ENCODE measurements around the gene STMND1. TPM values are rescaled to one million over a fixed set of nuclear protein-coding genes. Genes with fewer than 3 reads are reported as not detected.

The STMND1 gene
- total RNA-seq, 1 experiment from 2014 or later: not detected

DNA sequence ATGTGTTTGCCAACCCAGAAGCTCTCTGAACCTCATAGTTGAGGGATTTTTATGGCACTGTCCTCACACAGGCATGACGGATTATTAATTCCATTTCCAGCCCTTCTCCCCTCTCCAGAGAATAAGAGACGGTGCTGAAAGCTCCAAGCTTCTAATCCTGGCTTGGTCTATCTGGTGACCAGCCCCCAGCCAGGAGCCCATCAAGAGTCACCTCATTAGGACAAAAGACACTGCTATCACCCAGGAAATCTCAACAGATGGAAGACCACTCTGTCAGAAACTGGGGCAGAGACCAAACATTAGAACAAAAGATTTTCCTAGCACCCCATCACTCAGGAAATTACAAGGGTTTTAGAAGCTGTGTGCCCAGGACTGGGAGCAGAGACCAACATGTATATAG, 48.2 kb downstream of the STMND1 start:
- no peak for ATAC-seq
- Mint-ChIP-seq H3K36me3 (peaks cover 9% of the 10 kb centered on the region; the same call in 1 of the 2 replicates), H3K4me1 (no peaks in the 10 kb centered on the region), H3K9me3 (peaks cover 32% of the 10 kb centered on the region), H3K27ac (no peak overlapping the region), H3K4me3 (no peak overlapping the region), H3K27me3 (ENCODE audit: low read depth) (peaks cover 3% of the 10 kb centered on the region; the same call in 1 of the 2 replicates)
- POLR2A ChIA-PET: no interaction called here
- no peak for DNase-seq (ENCODE audit: low spot score)
- CTCF ChIA-PET: no interaction called here
- TF ChIP-seq OVOL2 (CRISPR knock-in tag; IDR thresholded peaks at IDR 0.05; ENCODE audit: borderline replicate concordance): no peak
- TF ChIP-seq JUN (CRISPR knock-in tag; IDR thresholded peaks at IDR 0.05): no peak
- no peak for TF ChIP-seq NFYB (CRISPR knock-in tag; conservative IDR thresholded peaks at IDR 0.05; ENCODE audit: low read depth)
- TF ChIP-seq PRRX2 (CRISPR knock-in tag; IDR thresholded peaks at IDR 0.05): no peak
- no peak for TF ChIP-seq ZNF219 (CRISPR knock-in tag; IDR thresholded peaks at IDR 0.05; ENCODE audit: borderline replicate concordance)
- TF ChIP-seq, protein P1, sequence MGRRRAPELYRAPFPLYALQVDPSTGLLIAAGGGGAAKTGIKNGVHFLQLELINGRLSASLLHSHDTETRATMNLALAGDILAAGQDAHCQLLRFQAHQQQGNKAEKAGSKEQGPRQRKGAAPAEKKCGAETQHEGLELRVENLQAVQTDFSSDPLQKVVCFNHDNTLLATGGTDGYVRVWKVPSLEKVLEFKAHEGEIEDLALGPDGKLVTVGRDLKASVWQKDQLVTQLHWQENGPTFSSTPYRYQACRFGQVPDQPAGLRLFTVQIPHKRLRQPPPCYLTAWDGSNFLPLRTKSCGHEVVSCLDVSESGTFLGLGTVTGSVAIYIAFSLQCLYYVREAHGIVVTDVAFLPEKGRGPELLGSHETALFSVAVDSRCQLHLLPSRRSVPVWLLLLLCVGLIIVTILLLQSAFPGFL (CRISPR knock-in tag; IDR thresholded peaks at IDR 0.05; ENCODE audit: borderline replicate concordance): no peak
- no peak for TF ChIP-seq FOXJ3 (CRISPR knock-in tag; IDR thresholded peaks at IDR 0.05; ENCODE audit: borderline replicate concordance)
- no peak for TF ChIP-seq MXD4 (CRISPR knock-in tag; IDR thresholded peaks at IDR 0.05; ENCODE audit: borderline replicate concordance)
- no peak for TF ChIP-seq EMX1 (CRISPR knock-in tag; IDR thresholded peaks at IDR 0.05)
- no peak for TF ChIP-seq ATF1 (CRISPR knock-in tag; IDR thresholded peaks at IDR 0.05)
- no peak for TF ChIP-seq ZNF396 (CRISPR knock-in tag; IDR thresholded peaks at IDR 0.05; ENCODE audit: borderline replicate concordance)

DNA sequence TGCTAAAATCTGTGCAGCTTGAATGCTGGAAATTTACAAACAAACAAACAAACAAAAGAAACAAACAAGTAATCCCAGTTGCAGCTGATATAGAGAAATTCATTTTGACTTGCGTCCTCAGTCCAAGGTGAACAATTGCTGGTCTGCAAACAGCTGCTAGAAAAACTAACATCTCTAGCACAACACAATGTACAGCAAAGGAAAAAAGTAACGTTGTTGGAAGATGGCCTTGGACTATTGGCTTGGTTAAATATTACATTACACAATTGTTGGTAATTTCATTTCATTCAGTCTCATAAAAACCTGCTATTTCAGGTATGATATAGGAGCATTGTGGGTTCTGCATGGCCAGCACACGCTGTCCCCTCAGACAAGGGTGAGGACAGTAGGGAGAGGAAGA, 50.0 kb downstream of the STMND1 start:
- ChIA-PET CTCF (no interaction called here), POLR2A (interaction anchor here (0.6 kb wide), 1 partner anchor 632 kb away, joined by 3 read pairs; no protein-coding TSS in a partner anchor)
- H3K9me3 Mint-ChIP-seq: peaks cover 21% of the 10 kb centered on the region
- DNase-seq (ENCODE audit: low spot score): no peak
- no peak for ATAC-seq
- H3K36me3 Mint-ChIP-seq: peaks cover 9% of the 10 kb centered on the region; the same call in 1 of the 2 replicates
- H3K27ac Mint-ChIP-seq: no peak overlapping the region
- TF ChIP-seq, protein P1 (CRISPR knock-in tag; IDR thresholded peaks at IDR 0.05; ENCODE audit: borderline replicate concordance): no peak
- TF ChIP-seq, protein P2, sequence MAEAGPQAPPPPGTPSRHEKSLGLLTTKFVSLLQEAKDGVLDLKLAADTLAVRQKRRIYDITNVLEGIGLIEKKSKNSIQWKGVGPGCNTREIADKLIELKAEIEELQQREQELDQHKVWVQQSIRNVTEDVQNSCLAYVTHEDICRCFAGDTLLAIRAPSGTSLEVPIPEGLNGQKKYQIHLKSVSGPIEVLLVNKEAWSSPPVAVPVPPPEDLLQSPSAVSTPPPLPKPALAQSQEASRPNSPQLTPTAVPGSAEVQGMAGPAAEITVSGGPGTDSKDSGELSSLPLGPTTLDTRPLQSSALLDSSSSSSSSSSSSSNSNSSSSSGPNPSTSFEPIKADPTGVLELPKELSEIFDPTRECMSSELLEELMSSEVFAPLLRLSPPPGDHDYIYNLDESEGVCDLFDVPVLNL (CRISPR knock-in tag; IDR thresholded peaks at IDR 0.05; ENCODE audit: borderline replicate concordance, low read depth): no peak
- TF ChIP-seq TP53 (CRISPR knock-in tag; IDR thresholded peaks at IDR 0.05) (no peak), FOXK1 (CRISPR knock-in tag; IDR thresholded peaks at IDR 0.05) (no peak), JUN (CRISPR knock-in tag; IDR thresholded peaks at IDR 0.05) (no peak), KAT7 (CRISPR knock-in tag; IDR thresholded peaks at IDR 0.05; ENCODE audit: borderline replicate concordance) (no peak)
- TF ChIP-seq, protein P3, sequence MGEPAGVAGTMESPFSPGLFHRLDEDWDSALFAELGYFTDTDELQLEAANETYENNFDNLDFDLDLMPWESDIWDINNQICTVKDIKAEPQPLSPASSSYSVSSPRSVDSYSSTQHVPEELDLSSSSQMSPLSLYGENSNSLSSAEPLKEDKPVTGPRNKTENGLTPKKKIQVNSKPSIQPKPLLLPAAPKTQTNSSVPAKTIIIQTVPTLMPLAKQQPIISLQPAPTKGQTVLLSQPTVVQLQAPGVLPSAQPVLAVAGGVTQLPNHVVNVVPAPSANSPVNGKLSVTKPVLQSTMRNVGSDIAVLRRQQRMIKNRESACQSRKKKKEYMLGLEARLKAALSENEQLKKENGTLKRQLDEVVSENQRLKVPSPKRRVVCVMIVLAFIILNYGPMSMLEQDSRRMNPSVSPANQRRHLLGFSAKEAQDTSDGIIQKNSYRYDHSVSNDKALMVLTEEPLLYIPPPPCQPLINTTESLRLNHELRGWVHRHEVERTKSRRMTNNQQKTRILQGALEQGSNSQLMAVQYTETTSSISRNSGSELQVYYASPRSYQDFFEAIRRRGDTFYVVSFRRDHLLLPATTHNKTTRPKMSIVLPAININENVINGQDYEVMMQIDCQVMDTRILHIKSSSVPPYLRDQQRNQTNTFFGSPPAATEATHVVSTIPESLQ (CRISPR knock-in tag; IDR thresholded peaks at IDR 0.05): no peak
- TF ChIP-seq, protein P4, sequence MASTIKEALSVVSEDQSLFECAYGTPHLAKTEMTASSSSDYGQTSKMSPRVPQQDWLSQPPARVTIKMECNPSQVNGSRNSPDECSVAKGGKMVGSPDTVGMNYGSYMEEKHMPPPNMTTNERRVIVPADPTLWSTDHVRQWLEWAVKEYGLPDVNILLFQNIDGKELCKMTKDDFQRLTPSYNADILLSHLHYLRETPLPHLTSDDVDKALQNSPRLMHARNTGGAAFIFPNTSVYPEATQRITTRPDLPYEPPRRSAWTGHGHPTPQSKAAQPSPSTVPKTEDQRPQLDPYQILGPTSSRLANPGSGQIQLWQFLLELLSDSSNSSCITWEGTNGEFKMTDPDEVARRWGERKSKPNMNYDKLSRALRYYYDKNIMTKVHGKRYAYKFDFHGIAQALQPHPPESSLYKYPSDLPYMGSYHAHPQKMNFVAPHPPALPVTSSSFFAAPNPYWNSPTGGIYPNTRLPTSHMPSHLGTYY (CRISPR knock-in tag; IDR thresholded peaks at IDR 0.05): no peak
- H3K27me3 Mint-ChIP-seq (ENCODE audit: low read depth): peaks cover 3% of the 10 kb centered on the region; the same call in 1 of the 2 replicates
- H3K4me3 Mint-ChIP-seq: no peak overlapping the region
- no peaks in the 10 kb centered on the region for H3K4me1 Mint-ChIP-seq
